Stimulated activated CD4-positive, alpha-beta T cell treated with anti-CD3 and anti-CD28 coated beads, Interleukin-15, amount 100 ng/mL, for 24 hours (primary cell): Measurements from ENCODE around the gene CENPO.

ENCODE experiments used
- DNase-seq: peaks from one replicate; pipeline ENCODE4 v3.0.0-alpha.2; 2020

The CENPO gene, protein sequence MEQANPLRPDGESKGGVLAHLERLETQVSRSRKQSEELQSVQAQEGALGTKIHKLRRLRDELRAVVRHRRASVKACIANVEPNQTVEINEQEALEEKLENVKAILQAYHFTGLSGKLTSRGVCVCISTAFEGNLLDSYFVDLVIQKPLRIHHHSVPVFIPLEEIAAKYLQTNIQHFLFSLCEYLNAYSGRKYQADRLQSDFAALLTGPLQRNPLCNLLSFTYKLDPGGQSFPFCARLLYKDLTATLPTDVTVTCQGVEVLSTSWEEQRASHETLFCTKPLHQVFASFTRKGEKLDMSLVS

DNA sequence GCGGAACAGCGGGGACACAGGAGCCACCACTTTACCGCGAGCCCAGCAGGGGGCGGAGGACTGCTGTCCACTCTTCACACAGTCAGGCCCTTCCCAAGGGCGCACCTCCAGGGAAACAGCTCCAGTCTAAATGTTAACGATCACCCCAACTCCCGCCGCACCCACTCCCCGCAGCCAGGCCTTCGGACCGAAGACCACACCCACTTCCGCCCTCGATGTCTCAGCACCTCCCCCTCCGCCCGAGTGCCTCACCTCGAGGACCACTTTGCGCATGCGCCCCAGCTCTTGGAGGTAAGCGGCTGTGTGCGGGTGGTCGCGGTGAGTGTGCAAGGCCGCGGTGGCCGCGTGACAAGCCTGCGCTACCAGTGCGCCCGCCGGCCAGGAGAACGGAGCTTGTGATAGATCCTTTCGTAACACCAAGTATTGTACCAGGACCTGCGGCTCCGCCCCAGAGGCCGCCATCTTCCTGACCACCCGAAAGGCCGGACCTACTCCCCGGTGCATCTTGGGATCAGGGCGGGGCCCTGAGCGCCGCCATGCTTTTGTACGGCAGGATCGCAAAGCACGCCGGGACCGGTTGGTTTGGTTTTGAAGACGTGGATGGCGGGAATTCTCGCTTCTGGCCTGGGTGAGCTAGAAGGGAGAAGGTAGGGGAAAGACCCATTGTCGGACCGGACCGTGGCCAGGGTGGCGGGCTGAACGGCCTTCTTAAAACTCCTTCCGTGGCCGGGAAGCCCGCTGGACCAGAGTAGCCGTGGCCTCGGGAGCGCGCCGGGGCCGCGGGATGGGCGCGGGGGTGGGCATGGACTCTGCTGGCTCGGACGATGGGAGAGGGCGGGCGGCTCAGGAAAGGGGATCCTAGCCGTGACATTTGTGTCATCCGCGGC lies at the start of gene CENPO, which contains the start of gene PTRHD1:
CENPO (plus strand) TSS at position 552 of the 887 bp plus-strand sequence. CDS start 495 bp downstream, outside the sequence.
PTRHD1 (minus strand) TSS at position 518 of the 887 bp plus-strand sequence; CDS start at position 504, 14 bp downstream.
- peak; percentile 96 for DNase-seq

DNA sequence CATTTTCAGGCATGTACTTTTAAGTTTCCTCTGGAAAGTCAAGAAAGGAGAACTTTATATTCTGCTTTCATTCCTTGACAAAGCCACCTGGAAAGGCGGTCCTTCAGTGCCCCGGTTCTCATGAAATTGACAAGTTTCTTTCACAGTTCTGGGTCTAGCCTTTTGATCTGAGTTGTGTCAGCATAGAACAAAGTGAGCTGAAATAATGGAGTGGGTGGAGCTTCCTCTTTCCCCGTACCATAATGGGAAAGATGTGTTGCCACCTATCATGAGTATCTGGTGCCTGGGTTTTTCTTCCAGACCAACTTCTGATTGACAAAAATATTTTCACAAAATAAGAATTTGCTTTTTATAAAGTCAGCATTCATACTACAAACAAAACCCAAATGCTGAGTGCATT lies 49.3 kb upstream of the CENPO start:
- DNase-seq, result no peak

DNA sequence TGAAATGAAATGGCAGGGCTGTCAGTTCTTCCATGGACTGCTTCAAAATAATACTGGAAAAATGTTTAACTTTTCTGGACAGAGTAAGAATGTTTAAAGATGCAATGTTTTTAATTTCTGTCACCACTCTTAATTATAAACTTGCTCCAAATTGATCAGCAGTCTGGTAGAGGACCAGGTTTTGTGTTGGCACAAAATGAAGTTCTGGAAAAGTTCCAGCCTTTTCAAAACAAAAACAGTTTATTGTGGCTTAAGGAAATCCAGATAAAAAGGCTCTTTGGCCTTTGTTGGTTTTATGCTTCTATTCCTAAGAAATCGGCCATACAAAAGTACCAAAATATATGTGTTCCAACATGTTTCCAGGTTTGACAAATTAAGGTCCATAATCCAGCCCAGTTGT lies 48.9 kb upstream of the CENPO start:
- DNase-seq, result no peak

DNA sequence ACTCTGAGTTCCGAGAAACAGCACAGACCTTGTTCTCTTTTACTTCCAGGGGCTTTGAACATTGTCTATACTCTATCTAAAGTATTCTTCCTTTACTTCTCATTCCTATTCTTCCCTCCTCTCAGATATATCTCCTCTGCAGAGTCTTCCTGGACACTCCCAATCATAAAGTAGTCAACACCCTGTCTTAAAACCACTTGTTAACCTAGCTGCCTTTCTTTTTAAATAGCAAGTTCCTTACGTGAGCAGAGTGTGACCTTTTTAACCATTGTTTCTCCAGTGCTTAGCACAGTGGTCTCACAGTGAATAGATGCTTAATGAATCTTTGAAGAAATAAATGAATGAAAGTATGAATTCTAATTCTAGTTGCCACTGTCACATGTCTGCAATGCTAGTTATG lies 47.4 kb upstream of the CENPO start:
- no peak for DNase-seq

DNA sequence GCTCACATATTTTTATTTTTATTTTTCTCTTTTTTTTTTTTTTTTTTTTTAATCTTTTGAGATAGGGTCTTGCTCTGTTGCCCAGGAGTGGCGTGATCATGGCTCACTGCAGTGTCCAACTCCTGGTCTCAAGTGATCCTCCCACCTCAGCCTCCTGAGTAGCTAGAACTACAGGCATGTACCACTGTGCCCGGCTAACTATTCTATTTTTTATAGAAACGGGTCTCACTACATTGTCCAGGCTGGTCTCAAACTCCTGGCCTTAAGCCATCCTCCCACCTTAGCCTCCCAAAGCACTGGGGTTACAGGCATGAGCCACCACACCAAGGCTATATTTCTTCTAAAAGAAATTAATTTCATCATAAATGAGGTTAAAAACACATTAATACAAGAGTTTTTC lies 45.9 kb upstream of the CENPO start:
- no peak for DNase-seq

DNA sequence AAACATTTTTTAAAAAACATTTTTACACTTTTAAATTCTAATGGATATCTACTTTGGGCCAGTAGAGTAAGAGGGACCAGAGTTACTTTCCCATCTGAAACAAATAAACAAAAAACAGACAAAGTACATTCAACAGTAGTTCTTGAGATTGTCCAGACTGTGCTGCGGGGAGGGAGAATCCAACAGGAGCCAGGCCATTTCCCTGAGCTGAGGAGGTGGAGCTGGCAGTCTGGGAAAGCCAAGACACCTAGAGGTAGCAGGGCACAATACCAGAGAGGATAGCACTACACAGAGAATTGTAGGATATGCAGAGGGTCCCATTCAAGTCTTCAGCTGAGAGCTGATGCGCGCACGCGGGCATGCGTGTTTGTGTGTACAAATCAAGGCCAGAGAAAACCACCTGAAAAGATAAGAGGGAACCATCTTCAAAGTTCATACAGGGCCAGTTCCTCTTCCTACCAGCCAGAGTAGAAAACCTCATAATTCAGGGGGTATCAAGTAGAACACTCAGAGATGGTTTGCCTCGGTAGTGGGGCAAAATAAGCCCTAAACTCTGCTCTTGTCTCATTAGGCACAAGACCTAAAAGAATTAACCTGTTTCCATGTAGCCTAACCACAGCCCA lies 44.0 kb upstream of the CENPO start:
- no peak for DNase-seq

DNA sequence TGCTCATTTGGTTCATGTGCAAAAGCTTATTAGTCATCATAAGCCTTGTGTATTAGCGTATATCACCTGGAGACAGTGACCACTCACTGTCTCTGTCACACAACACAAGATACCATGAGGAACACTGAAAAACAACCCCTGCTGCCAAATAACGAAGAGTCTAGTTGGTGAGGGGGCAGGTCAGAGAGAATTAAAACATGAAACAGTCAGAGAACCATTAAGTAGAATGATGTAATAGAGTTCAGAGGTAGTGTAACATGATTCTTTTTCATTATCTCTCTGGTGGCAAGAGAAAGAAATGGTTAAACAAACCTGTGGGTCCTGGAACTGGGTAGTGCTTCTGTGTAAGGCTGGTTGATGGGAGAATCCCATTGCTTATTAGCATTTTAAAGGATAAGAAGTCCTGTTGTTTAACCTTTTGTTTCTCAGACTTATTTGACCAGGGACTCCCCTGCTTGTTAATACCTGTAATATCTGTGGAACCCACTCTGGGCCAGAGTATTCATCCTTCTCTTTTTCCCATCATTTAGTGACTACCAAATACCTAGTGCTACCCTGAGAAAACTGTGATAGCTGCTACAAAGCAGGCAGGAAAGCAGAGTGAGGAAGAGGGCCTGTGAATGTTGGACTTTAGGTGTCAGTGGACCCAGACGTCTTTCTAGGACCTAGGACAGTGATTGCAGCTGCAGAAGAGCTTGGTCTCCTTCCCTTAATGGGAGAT lies 38.1 kb upstream of the CENPO start:
- no peak for DNase-seq

DNA sequence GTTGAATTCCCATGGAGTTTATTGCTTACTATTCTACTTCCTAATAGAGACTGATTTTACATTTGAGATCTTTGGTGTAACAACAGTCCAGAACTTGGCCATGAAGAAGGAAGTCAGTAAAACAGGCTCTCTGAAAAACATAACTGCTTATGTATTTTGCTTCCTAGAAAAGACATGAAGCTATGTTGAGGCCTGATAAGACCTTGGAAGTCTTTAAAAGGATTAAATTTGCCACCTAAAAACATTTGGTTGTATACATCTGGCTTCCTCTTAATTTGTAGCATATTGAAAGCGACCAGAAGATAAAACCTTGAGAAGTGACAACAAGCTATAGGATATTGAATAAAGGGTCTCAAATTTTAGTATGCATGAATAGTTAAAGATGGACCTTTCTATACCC lies 36.4 kb upstream of the CENPO start:
- no peak for DNase-seq

DNA sequence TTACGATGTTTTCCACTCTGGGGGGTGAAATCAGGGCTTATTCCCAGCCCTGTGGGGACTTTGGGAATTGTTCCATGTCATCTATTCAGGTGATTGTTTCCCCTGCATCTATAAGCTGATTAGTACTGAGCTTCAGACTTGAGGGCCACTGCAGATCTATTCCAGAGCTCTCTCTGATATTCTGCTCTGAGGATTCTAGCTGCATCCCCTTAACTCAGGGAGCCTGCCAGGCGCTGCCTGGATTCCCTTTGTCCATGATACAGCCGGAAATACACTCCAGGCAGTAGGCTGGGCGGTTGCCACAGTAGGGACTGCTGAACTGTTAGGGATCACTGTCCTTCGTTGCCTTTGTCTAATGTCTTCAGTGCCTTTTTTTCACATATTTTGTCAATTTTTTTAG lies 31.4 kb upstream of the CENPO start:
- no peak for DNase-seq

DNA sequence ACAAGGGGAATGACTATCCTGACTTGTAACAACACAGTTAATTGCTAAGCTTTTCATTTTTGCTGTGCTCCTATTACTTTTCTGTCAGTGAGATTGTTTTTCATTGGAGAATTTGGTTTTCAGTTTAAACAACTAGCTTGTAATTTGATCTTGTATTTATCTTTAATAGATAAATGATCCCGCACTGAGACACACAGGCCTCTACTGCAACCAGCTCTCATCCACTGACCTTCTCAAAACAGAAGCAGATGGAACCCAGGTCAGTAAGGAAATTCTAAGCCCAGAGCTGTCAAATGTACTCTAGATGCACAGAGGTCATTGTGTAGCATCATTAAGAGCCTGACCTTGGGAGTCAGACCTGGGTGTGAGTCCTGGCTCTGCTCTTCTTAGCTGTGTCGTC lies 30.7 kb upstream of the CENPO start:
- DNase-seq, result no peak

DNA sequence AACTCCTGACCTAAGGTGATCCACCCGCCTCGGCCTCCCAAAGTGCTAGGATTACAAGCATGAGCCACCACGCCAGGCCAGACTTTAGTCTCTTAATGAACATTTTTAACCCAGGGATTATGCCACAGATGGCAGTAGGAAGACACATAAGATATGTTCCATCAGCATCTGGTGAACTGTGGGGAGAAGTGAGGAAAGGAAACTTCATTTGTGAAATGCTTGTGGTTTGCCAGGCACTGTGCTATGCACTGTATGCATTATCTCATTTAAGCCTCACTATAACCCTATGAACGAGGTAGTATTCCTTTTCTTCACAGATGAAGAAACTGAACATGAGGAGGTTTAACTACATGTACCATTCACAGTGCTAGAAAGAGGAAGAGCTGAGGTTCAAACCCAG lies 29.4 kb upstream of the CENPO start:
- DNase-seq, result no peak

DNA sequence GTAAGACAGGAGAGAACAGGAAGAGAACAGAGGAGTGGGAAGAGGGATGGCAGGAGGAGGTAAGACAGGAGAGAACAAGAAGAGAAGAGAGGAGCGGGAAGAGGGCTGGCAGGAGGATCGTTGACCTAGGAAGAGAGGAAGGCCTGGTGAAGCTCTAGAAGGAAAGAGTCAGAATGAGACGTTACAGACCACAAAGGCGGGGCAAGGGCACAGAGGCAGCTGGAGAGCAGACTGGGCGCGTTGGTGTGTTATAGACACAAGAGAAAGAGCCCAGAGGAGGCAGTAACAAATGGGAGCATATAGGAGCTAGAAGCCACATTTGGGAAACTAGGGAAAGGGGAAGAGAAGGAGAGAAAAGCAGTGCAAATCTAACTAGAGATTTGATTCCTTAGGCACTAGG lies 26.6 kb upstream of the CENPO start:
- peak; percentile 20 for DNase-seq

DNA sequence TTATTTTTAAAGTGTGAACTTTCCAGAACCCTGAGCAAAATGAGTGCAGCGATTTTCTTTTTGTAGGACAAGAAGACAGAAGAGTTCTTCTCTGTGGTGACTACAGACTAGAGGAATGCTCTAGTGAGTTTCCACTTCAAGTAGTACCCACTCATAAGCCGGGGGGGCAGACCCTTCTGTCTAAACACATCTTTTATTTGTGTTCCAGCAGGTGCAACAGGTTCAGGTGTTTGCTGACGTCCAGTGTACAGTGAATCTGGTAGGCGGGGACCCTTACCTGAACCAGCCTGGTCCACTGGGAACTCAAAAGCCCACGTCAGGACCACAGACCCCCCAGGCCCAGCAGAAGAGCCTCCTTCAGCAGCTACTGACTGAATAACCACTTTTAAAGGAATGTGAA lies 25.2 kb upstream of the CENPO start:
- DNase-seq, result no peak

DNA sequence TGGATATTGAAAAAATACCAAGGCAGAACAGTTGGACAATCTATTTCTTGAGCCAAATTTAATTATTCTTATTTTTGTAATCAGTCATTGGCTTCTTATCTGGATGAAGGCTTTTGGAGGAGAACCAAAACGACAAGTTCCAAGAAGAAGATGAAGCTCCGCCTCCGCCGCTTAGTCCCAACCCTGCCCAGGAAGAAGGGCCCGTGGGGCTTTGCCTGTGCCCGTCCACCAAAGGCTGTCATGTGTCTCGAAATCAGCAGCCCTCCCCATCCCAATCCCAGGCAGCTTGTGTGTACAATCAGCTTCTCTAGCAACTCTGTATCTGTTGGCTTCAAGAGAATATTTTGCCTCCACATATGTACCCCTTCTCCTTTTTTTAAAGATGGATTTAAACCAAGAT lies 24.6 kb upstream of the CENPO start:
- DNase-seq, result no peak

DNA sequence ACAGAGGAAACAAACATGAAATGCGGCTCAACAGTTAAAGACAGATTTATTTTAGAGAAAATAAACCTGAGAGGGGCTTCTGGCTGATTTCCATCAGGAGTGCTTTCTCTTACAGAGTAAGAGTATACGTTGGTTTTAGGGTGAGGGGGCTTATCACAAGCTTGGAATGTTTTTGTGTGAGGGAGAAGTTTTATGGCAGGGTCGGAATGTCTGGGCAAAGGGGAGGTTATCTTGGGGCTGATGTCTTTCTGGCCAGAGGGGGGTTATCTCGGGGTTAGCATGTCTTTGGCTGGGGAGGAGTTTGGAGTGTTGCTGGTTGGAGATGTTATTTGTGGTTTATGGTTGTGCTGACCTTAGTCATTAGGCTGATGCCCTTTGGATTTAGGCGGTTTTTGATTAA lies 22.2 kb upstream of the CENPO start:
- DNase-seq, result no peak

DNA sequence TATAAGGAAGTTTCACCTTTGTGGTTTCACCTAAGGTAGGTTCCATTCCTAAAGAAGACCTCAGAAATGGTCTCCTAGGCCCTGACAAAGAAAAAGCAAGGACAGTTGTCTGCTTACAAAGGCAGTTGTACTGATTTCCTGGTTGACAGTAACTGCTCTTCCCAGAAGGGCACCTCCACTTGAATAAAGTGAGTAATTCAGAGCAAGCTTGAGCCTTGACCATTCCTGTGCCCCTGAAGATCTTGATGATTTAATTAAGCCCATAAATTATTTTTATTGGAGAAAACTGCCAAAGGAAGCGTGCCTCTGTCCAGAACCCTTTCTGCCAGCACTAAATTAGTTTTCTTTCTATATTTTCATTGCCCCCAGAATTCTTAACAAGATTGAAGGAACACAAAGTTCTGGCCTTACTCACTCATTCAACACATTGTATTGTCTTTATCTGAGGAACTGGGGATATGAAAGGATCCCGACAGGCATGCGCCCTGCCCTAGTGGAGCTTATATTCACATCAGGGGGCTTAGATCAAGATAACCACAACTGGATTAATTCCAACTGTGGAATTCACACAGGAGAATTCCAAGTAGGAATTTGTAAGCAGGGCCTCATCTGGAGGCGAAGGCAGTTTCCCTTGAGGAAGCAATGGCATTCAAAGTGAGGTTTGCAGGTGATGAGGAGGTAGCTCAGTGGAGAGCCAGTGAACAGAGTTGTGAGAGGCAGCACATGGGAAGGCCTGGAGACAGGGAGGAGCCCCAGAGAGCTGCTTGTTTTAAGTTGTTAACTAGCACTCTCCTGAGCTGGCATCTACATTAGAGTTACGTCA lies 21.2 kb upstream of the CENPO start:
- DNase-seq, result no peak

DNA sequence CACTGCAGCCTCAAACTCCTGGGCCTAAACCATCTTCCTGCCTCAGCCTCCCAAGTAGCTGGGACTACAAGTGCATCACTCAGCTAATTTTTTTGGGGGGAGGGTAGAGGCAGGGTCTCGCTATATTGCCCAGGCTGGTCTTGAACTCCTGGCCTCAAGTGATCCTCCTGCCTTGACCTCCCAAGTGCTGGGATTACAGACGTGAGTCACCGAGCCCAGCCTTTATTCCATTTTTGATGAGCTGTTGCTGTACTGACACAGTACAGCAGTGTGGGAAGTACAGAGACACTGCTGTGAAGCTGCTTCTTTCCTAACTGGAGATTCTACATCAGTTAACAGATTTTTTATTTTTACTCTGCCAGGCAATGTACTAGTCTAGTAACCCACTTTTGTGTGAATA lies 18.9 kb upstream of the CENPO start:
- no peak for DNase-seq

DNA sequence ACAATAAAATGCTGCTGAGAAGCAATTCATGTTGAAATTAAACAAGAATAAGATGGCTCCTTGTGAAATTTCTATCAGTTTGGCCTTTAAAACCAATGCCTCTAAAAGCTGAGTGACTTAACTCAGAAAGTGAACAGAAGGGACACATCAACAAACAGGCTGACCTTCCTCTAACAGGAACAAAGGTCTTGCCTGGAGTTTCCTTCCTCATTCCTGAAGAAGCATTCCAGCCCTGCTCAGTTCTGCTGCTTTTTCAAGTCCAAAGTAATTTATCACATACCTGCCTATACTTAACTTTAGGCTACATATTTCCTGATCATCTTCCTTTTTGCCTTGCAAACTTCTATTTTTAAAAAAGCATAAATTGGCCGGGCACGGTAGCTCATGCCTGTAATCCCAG lies 14.1 kb upstream of the CENPO start:
- no peak for DNase-seq

DNA sequence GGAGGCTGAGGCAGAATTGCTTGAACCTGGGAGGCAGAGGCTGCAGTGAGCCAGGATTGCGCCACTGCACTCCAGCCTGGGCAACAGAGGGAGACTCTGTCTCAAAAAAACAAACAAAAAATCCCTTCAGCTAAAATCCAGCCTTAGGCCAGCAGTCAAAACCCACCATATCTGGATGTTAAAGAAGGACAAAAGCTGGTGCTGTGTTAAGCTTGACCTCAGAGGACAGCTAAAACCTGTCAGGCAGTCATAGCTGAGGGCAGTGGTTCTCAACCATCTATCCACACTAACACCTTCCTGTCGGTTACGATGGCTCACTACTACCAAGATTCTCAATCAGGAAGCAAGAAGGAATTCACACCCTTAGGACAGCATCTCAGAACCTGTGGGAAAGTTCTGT lies 9.6 kb upstream of the CENPO start:
- no peak for DNase-seq

DNA sequence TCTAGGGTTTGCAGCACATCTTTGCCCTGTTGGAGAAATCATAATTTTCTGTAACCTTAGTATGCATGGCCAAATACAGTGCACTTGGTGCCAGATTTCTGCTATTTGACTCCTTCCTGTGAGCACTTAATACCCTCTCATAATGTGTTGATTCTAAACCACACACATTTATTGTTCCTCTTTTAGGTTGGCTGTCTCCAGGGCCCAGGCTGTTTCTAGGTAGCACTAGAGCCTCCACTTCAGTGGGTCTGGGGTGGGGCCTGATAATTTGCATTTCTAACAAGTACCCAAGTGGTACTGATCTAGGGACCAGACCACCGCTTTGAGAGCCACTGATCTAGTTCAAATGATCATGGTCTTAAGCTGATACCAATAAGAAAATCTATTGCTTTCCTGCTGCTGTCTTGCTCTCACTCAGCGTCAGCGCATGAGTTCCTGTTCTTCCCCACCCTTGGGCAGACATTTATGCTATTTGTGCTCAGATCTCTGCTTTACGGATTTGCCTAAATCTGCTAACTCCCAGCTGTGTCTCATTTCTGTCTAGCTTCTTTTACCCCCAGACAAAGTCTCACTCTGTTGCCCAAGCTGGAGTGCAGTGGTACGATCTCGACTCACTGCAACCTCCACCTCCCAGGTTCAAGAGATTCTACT lies 7.4 kb upstream of the CENPO start:
- no peak for DNase-seq

DNA sequence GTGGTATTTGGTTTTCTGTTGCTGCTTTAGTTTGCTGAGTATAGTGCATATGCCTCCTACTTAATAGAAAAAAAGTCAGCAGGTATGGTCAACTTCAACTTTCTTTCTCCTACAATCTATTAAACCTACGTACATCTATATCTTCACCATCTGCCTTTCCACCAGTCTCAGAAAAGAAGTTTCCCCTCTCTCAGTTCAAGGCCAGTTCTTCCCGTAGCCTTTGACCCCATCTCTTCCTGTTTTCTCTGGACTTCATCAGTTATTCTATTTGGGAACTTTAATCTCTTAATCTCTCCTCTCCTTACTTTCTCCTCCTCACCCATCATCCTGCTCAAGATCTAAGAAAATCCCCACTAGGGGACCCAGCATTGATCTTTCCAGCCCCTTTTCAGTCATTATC lies 5.7 kb upstream of the CENPO start:
- no peak for DNase-seq

DNA sequence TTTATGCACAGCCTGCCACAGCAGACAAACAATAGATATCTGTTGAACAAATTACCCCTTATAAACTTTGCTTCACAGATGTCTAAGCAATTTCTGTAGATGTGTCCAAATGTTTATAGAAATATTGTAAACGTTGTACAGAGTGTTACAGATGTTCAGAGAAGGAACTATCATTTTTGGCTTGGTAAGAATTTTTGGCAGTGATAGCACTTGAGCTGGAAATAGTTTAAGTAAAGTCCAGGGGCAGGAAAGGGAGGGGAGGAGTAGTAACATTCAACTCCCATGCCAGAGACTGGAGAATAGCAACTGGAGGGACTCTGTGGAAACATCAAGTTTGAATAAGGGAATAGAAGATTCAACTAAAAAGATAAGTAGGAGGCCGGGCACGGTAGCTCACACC lies 4.4 kb upstream of the CENPO start:
- no peak for DNase-seq
